WTC11 (cell line): Measurements from ENCODE around the gene TMEM179B. TPM values are rescaled to one million over a fixed set of nuclear protein-coding genes. Genes with fewer than 3 reads are reported as not detected.

ENCODE experiments used
- AFF4 ChIP-seq: sonication (generic); formaldehyde crosslinking; IDR thresholded peaks from 2 replicates; pipeline ENCODE4 v1.8.1; 2023; ENCODE audit warnings: mild to moderate bottlenecking, missing genetic modification reagents, borderline replicate concordance
- ATF2 ChIP-seq: sonication (generic); formaldehyde crosslinking; IDR thresholded peaks from 2 replicates; pipeline ENCODE4 v1.8.1; 2022; ENCODE audit warnings: low read depth, missing genetic modification reagents, borderline replicate concordance
- E2F4 ChIP-seq: sonication (generic); formaldehyde crosslinking; IDR thresholded peaks from 2 replicates; pipeline ENCODE4 v1.8.1; 2022; ENCODE audit warnings: low read depth, mild to moderate bottlenecking, moderate library complexity, missing genetic modification reagents, borderline replicate concordance
- FOXJ3 ChIP-seq: sonication (generic); formaldehyde crosslinking; IDR thresholded peaks from 2 replicates; pipeline ENCODE4 v1.9.0; 2021; ENCODE audit warnings: missing genetic modification reagents, mild to moderate bottlenecking, borderline replicate concordance
- FOXK1 ChIP-seq: sonication (generic); formaldehyde crosslinking; IDR thresholded peaks from 2 replicates; pipeline ENCODE4 v1.8.0; 2022; ENCODE audit warnings: mild to moderate bottlenecking, moderate library complexity, missing genetic modification reagents
- GABPB1 ChIP-seq: sonication (generic); formaldehyde crosslinking; IDR thresholded peaks from 2 replicates; pipeline ENCODE4 v1.8.1; 2023; ENCODE audit warnings: mild to moderate bottlenecking, missing genetic modification reagents
- GRHL2 ChIP-seq: fragments of 250-450 bp; sonication (Bioruptor Pico); IDR thresholded peaks from 2 replicates; pipeline ENCODE4 v1.8.0; 2022; ENCODE audit warnings: mild to moderate bottlenecking, moderate library complexity; ENCODE audit not compliant: insufficient replicate concordance, severe bottlenecking
- HMGA2 ChIP-seq: fragments of 250-450 bp; sonication (Bioruptor Pico); IDR thresholded peaks from 2 replicates; pipeline ENCODE4 v1.4.0; 2021; ENCODE audit warnings: mild to moderate bottlenecking, moderate library complexity
- HMGXB4 ChIP-seq: sonication (generic); formaldehyde crosslinking; IDR thresholded peaks from 2 replicates; pipeline ENCODE4 v1.8.1; 2023; ENCODE audit warnings: mild to moderate bottlenecking, moderate library complexity, missing genetic modification reagents
- JUN ChIP-seq: sonication (generic); formaldehyde crosslinking; IDR thresholded peaks from 2 replicates; pipeline ENCODE4 v1.8.0; 2023; ENCODE audit warnings: mild to moderate bottlenecking, missing genetic modification reagents
- MXD4 ChIP-seq: fragments of 250-450 bp; sonication (Bioruptor Pico); IDR thresholded peaks from 2 replicates; pipeline ENCODE4 v1.8.0; 2021; ENCODE audit warnings: mild to moderate bottlenecking, moderate library complexity, borderline replicate concordance
- MYBL2 ChIP-seq: sonication (generic); formaldehyde crosslinking; IDR thresholded peaks from 2 replicates; pipeline ENCODE4 v1.8.1; 2023; ENCODE audit warnings: mild to moderate bottlenecking, moderate library complexity, missing genetic modification reagents
- NFYB ChIP-seq: sonication (generic); formaldehyde crosslinking; conservative IDR thresholded peaks from 2 replicates; pipeline ENCODE4 v1.8.0; 2022; ENCODE audit warnings: low read depth, missing genetic modification reagents
- NR2C2 ChIP-seq: sonication (generic); formaldehyde crosslinking; IDR thresholded peaks from 2 replicates; pipeline ENCODE4 v1.8.0; 2022; ENCODE audit warnings: mild to moderate bottlenecking, missing genetic modification reagents
- TCF7 ChIP-seq: sonication (generic); formaldehyde crosslinking; IDR thresholded peaks from 2 replicates; pipeline ENCODE4 v1.8.0; 2022; ENCODE audit warnings: mild to moderate bottlenecking, low read depth, missing genetic modification reagents, moderate library complexity
- TEAD4 ChIP-seq: sonication (generic); formaldehyde crosslinking; IDR thresholded peaks from 2 replicates; pipeline ENCODE4 v1.8.0; 2022; ENCODE audit warnings: mild to moderate bottlenecking, missing genetic modification reagents
- USF1 ChIP-seq: sonication (generic); formaldehyde crosslinking; IDR thresholded peaks from 2 replicates; pipeline ENCODE4 v1.8.0; 2022; ENCODE audit warnings: mild to moderate bottlenecking, missing genetic modification reagents
- ZNF396 ChIP-seq: fragments of 250-450 bp; sonication (Bioruptor Pico); IDR thresholded peaks from 2 replicates; pipeline ENCODE4 v1.8.0; 2021; ENCODE audit warnings: mild to moderate bottlenecking, moderate library complexity, borderline replicate concordance
- total RNA-seq: library from RNA; stranded (reverse); gene quantifications from 3 replicates; pipeline ENCODE4 v1.2.3, GENCODE V29; 2021
- TF ChIP-seq, protein P1 (sequence below): sonication (generic); formaldehyde crosslinking; IDR thresholded peaks from 2 replicates; pipeline ENCODE4 v1.8.1; 2022; ENCODE audit warnings: mild to moderate bottlenecking, missing genetic modification reagents, moderate library complexity, borderline replicate concordance
- TF ChIP-seq, protein P2 (sequence below): sonication (generic); formaldehyde crosslinking; IDR thresholded peaks from 2 replicates; pipeline ENCODE4 v1.8.0; 2022; ENCODE audit warnings: mild to moderate bottlenecking, missing genetic modification reagents
- TF ChIP-seq, protein P3 (sequence below): fragments of 250-450 bp; sonication (Bioruptor Pico); IDR thresholded peaks from 2 replicates; pipeline ENCODE4 v1.9.0; 2021; ENCODE audit warnings: mild to moderate bottlenecking
- TF ChIP-seq, protein P4 (sequence below): fragments of 250-450 bp; sonication (Bioruptor Pico); IDR thresholded peaks from 2 replicates; pipeline ENCODE4 v1.9.0; 2021; ENCODE audit warnings: moderate library complexity, mild to moderate bottlenecking, inconsistent platforms, borderline replicate concordance

The TMEM179B gene
- total RNA-seq, 1 experiment from 2014 or later: 21.4 TPM

GRCh38 chr11:62791501-62792201 lies 4.4 kb downstream of the TMEM179B start, which contains the start of gene TMEM223 (continued):
- TF ChIP-seq, protein P1, sequence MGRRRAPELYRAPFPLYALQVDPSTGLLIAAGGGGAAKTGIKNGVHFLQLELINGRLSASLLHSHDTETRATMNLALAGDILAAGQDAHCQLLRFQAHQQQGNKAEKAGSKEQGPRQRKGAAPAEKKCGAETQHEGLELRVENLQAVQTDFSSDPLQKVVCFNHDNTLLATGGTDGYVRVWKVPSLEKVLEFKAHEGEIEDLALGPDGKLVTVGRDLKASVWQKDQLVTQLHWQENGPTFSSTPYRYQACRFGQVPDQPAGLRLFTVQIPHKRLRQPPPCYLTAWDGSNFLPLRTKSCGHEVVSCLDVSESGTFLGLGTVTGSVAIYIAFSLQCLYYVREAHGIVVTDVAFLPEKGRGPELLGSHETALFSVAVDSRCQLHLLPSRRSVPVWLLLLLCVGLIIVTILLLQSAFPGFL (CRISPR knock-in tag): 0 out of 2 replicates have a peak, but pooled peaks have one; percentile 57
- peak; percentile 78; the same call in 1 of the 2 replicates for TF ChIP-seq TCF7 (CRISPR knock-in tag)
- TF ChIP-seq ATF2: peak; percentile 48; the same call in 1 of the 2 replicates
- TF ChIP-seq, protein P2, sequence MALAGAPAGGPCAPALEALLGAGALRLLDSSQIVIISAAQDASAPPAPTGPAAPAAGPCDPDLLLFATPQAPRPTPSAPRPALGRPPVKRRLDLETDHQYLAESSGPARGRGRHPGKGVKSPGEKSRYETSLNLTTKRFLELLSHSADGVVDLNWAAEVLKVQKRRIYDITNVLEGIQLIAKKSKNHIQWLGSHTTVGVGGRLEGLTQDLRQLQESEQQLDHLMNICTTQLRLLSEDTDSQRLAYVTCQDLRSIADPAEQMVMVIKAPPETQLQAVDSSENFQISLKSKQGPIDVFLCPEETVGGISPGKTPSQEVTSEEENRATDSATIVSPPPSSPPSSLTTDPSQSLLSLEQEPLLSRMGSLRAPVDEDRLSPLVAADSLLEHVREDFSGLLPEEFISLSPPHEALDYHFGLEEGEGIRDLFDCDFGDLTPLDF (CRISPR knock-in tag): 0 out of 2 replicates have a peak, but pooled peaks have one; percentile 17
- no peak for TF ChIP-seq ZNF396 (CRISPR knock-in tag)
- TF ChIP-seq HMGA2: no peak
- TF ChIP-seq GRHL2 (CRISPR knock-in tag): no peak
- no peak for TF ChIP-seq AFF4
- TF ChIP-seq E2F4 (CRISPR knock-in tag): no peak
- TF ChIP-seq TEAD4 (CRISPR knock-in tag): no peak
- peak; percentile 47 for TF ChIP-seq GABPB1 (CRISPR knock-in tag)
- TF ChIP-seq NR2C2 (CRISPR knock-in tag): no peak; the same call in 1 of the 2 replicates
- TF ChIP-seq FOXK1 (CRISPR knock-in tag): peak; percentile 81; the same call in 1 of the 2 replicates
- TF ChIP-seq MXD4 (CRISPR knock-in tag): no peak
- TF ChIP-seq FOXJ3 (CRISPR knock-in tag): no peak
- no peak; the same call in 1 of the 2 replicates for TF ChIP-seq MYBL2
- TF ChIP-seq NFYB: peak; percentile 21; the same call in 1 of the 2 replicates
- TF ChIP-seq, protein P3, sequence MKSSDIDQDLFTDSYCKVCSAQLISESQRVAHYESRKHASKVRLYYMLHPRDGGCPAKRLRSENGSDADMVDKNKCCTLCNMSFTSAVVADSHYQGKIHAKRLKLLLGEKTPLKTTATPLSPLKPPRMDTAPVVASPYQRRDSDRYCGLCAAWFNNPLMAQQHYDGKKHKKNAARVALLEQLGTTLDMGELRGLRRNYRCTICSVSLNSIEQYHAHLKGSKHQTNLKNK (CRISPR knock-in tag): no peak
- peak; percentile 56; the same call in 1 of the 2 replicates for TF ChIP-seq USF1 (CRISPR knock-in tag)
- TF ChIP-seq, protein P4, sequence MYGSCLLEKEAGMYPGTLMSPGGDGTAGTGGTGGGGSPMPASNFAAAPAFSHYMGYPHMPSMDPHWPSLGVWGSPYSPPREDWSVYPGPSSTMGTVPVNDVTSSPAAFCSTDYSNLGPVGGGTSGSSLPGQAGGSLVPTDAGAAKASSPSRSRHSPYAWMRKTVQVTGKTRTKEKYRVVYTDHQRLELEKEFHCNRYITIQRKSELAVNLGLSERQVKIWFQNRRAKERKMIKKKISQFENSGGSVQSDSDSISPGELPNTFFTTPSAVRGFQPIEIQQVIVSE: no peak
- TF ChIP-seq HMGXB4 (CRISPR knock-in tag): peak; percentile 78; the same call in 1 of the 2 replicates
- TF ChIP-seq JUN (CRISPR knock-in tag): no peak
